Hepatocyte (in vitro differentiated cells): ENCODE measurements around the gene LITAF.

Experiments
- EZH2 ChIP-seq: fragments of 200-600 bp; sonication (generic); IDR thresholded peaks from 2 replicates; pipeline ENCODE4 v1.6.1; 2016; ENCODE audit warnings: antibody characterized with exemption, mild to moderate bottlenecking, borderline replicate concordance
- EZH2phosphoT487 ChIP-seq: fragments of 200-600 bp; sonication (generic); IDR thresholded peaks from one replicate; pipeline ENCODE4 v1.6.1; 2018; ENCODE audit warnings: antibody characterized with exemption, mild to moderate bottlenecking, low read depth, moderate library complexity; ENCODE audit not compliant: unreplicated experiment, severe bottlenecking
- TF ChIP-seq, protein P1 (sequence below): fragments of 200-600 bp; sonication (generic); IDR thresholded peaks from 2 replicates; pipeline ENCODE4 v1.5.1; 2016; ENCODE audit warnings: antibody characterized with exemption, mild to moderate bottlenecking; ENCODE audit not compliant: poor library complexity

- TF ChIP-seq, protein P1, sequence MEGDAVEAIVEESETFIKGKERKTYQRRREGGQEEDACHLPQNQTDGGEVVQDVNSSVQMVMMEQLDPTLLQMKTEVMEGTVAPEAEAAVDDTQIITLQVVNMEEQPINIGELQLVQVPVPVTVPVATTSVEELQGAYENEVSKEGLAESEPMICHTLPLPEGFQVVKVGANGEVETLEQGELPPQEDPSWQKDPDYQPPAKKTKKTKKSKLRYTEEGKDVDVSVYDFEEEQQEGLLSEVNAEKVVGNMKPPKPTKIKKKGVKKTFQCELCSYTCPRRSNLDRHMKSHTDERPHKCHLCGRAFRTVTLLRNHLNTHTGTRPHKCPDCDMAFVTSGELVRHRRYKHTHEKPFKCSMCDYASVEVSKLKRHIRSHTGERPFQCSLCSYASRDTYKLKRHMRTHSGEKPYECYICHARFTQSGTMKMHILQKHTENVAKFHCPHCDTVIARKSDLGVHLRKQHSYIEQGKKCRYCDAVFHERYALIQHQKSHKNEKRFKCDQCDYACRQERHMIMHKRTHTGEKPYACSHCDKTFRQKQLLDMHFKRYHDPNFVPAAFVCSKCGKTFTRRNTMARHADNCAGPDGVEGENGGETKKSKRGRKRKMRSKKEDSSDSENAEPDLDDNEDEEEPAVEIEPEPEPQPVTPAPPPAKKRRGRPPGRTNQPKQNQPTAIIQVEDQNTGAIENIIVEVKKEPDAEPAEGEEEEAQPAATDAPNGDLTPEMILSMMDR: no peak
- TF ChIP-seq EZH2phosphoT487: no peak
- TF ChIP-seq EZH2: no peak
Measured at GRCh38 chr16:11605891-11606290, 19.2 kb upstream of the LITAF start.
